T follicular helper cell (primary cell): ENCODE data around the gene DEFB131A.
"Not testable (repeated sequence)": the region's sequence is repeated elsewhere in the genome, so short reads cannot be mapped to it uniquely, and the experiment has no call there.

Source experiments
- DNase-seq: peaks from one replicate; pipeline ENCODE4 v3.0.0-alpha.2; 2020; ENCODE audit warnings: low read depth
- total RNA-seq, 2 experiments: gene quantifications; one replicate each; lab custom pipeline; 2026; lab: John Stamatoyannopoulos, UW

DEFB131A gene
- 0 reads per million in 2 experiments for total RNA-seq

- DNase-seq, result not testable (repeated sequence)
Observed at GRCh38 chr4:9444114-9444513, at the start of gene DEFB131A. DEFB131A (plus strand) TSS chr4:9444414; CDS start chr4:9444534, 120 bp downstream.

- DNase-seq, result not testable (repeated sequence)
Observed at GRCh38 chr4:9405774-9406173, 38.4 kb upstream of the DEFB131A start.

GRCh38 chr4:9406491-9406890 is 37.7 kb upstream of the DEFB131A start:
- not testable (repeated sequence) for DNase-seq

GRCh38 chr4:9409793-9410192 is 34.4 kb upstream of the DEFB131A start:
- no peak for DNase-seq

GRCh38 chr4:9421884-9422455 is 22.2 kb upstream of the DEFB131A start:
- DNase-seq, result not testable (repeated sequence)

GRCh38 chr4:9425916-9426315 is 18.3 kb upstream of the DEFB131A start:
- DNase-seq, result not testable (repeated sequence)

- not testable (repeated sequence) for DNase-seq
Observed at GRCh38 chr4:9430061-9430460, 14.2 kb upstream of the DEFB131A start.

GRCh38 chr4:9433320-9433719 is 10.9 kb upstream of the DEFB131A start:
- DNase-seq, result not testable (repeated sequence)

GRCh38 chr4:9436728-9437127 is 7.5 kb upstream of the DEFB131A start:
- not testable (repeated sequence) for DNase-seq

- DNase-seq, result not testable (repeated sequence)
Observed at GRCh38 chr4:9442355-9442754, 1.9 kb upstream of the DEFB131A start.

- not testable (repeated sequence) for DNase-seq
Observed at GRCh38 chr4:9444681-9445080, 467 bp downstream of the DEFB131A start.

GRCh38 chr4:9452251-9452650 is 8.0 kb downstream of the DEFB131A start:
- DNase-seq, result not testable (repeated sequence)

GRCh38 chr4:9454284-9454683 is 10.1 kb downstream of the DEFB131A start:
- not testable (repeated sequence) for DNase-seq

GRCh38 chr4:9455046-9455445 is 10.8 kb downstream of the DEFB131A start:
- not testable (repeated sequence) for DNase-seq

- DNase-seq, result not testable (repeated sequence)
Observed at GRCh38 chr4:9479466-9479865, 35.3 kb downstream of the DEFB131A start.

- DNase-seq, result not testable (repeated sequence)
Observed at GRCh38 chr4:9480066-9480465, 35.9 kb downstream of the DEFB131A start.

- not testable (repeated sequence) for DNase-seq
Observed at GRCh38 chr4:9482871-9483270, 38.7 kb downstream of the DEFB131A start.

GRCh38 chr4:9483682-9484081 is 39.5 kb downstream of the DEFB131A start:
- not testable (repeated sequence) for DNase-seq

GRCh38 chr4:9486880-9487279 is 42.7 kb downstream of the DEFB131A start:
- not testable (repeated sequence) for DNase-seq

GRCh38 chr4:9488796-9489195 is 44.6 kb downstream of the DEFB131A start:
- DNase-seq, result not testable (repeated sequence)

- not testable (repeated sequence) for DNase-seq
Observed at GRCh38 chr4:9490496-9490895, 46.3 kb downstream of the DEFB131A start.

GRCh38 chr4:9490986-9491385 is 46.8 kb downstream of the DEFB131A start:
- DNase-seq, result not testable (repeated sequence)

GRCh38 chr4:9493589-9493988 is 49.4 kb downstream of the DEFB131A start:
- not testable (repeated sequence) for DNase-seq
